Prostate gland (tissue), 2 donors: ENCODE results near the gene HIBADH.

Experiments
- POLR2A ChIP-seq: fragments of 450-650 bp; IDR thresholded peaks from one replicate; pipeline ENCODE4 v1.6.1; 2016; ENCODE audit warnings: antibody characterized with exemption, mild to moderate bottlenecking
- TF ChIP-seq, protein P1 (sequence below), 4 experiments: fragments of 200-600 bp in 2 of 4; fragments of 450-650 bp in 2 of 4; sonication (generic) in 2 of 4; IDR thresholded peaks; 1 replicate in 3 of 4; 2 replicates in 1 of 4; pipeline ENCODE4 v1.5.1; 2016 to 2019; ENCODE audit warnings: antibody characterized with exemption in 4 of 4, mild to moderate bottlenecking in 2 of 4, moderate library complexity in 2 of 4

DNA sequence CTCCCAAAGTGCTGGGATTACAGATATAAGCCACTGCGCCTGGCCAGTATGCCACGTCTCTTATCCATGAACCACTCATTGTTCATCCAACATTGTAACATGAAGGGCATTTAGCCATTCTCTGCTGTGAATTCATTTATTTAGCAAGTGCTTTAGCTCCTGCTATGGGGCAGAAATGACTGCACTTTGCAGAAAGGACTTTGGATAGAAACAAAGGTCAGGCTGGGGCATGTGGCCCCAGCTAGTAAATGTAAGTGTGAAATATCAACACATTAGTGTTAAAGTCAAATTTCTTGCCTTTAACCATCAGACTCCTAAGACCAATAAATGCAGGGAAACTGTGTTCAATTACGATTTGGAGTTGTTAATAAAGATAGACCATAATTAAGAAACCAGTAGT, 49.5 kb upstream of the HIBADH start:
- TF ChIP-seq, protein P1, sequence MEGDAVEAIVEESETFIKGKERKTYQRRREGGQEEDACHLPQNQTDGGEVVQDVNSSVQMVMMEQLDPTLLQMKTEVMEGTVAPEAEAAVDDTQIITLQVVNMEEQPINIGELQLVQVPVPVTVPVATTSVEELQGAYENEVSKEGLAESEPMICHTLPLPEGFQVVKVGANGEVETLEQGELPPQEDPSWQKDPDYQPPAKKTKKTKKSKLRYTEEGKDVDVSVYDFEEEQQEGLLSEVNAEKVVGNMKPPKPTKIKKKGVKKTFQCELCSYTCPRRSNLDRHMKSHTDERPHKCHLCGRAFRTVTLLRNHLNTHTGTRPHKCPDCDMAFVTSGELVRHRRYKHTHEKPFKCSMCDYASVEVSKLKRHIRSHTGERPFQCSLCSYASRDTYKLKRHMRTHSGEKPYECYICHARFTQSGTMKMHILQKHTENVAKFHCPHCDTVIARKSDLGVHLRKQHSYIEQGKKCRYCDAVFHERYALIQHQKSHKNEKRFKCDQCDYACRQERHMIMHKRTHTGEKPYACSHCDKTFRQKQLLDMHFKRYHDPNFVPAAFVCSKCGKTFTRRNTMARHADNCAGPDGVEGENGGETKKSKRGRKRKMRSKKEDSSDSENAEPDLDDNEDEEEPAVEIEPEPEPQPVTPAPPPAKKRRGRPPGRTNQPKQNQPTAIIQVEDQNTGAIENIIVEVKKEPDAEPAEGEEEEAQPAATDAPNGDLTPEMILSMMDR (IDR thresholded peaks at IDR 0.05): no peak
- TF ChIP-seq POLR2A: no peak
